Keratinocyte (primary cell): ENCODE data around the gene CPTP. TPM values are rescaled to one million over a fixed set of nuclear protein-coding genes. Genes with fewer than 3 reads are reported as not detected.

ENCODE experiments used
- DNase-seq: peaks from one replicate; pipeline ENCODE4 v3.0.0-alpha.2; 2011; ENCODE audit warnings: low read depth, missing footprints, low spot score
- FAIRE-seq: peaks from 2 replicates; lab custom pipeline; 2011; peaks lifted over from hg19 to GRCh38; lab: Jason Lieb, UNC
- H2AFZ ChIP-seq: 2 replicates; pipeline ENCODE4 v1.6.0; 2012; ENCODE audit warnings: low read length, control low read depth, inconsistent platforms; ENCODE audit not compliant: control insufficient read depth
- H3K27ac ChIP-seq: 2 replicates; pipeline ENCODE4 v1.5.1; 2011; ENCODE audit warnings: low read length; ENCODE audit not compliant: control insufficient read depth, insufficient read depth
- H3K27me3 ChIP-seq: 3 replicates; pipeline ENCODE4 v1.6.0; 2011; ENCODE audit warnings: low read length; ENCODE audit not compliant: control insufficient read depth, insufficient read depth; ENCODE audit errors: extremely low read depth
- H3K36me3 ChIP-seq, 2 experiments: 2 replicates in 1 of 2; 3 replicates in 1 of 2; pipeline ENCODE4 v1.5.1; 2011; ENCODE audit warnings: low read length in 2 of 2, mild to moderate bottlenecking in 1 of 2; ENCODE audit not compliant: control insufficient read depth in 2 of 2, insufficient read depth in 2 of 2; ENCODE audit errors: extremely low read depth in 1 of 2
- H3K4me1 ChIP-seq: 3 replicates; pipeline ENCODE4 v1.5.1; 2011; ENCODE audit warnings: low read length; ENCODE audit not compliant: control insufficient read depth, insufficient read depth; ENCODE audit errors: extremely low read depth
- H3K4me2 ChIP-seq: 3 replicates; pipeline ENCODE4 v1.6.0; 2011; ENCODE audit warnings: low read depth, low read length; ENCODE audit not compliant: control insufficient read depth, insufficient read depth; ENCODE audit errors: extremely low read depth
- H3K4me3 ChIP-seq, 3 experiments: fragments of 200-600 bp in 1 of 3; sonication (generic) in 1 of 3; 2 replicates in 2 of 3; 3 replicates in 1 of 3; pipeline ENCODE4 v1.5.1; 2011 to 2016; ENCODE audit warnings: low read length in 3 of 3, mild to moderate bottlenecking in 3 of 3, control low read depth in 2 of 3, inconsistent platforms in 1 of 3, low read depth in 1 of 3, mixed read lengths in 1 of 3, mixed run types in 1 of 3, moderate library complexity in 1 of 3; ENCODE audit not compliant: control insufficient read depth in 2 of 3, insufficient read depth in 2 of 3; ENCODE audit errors: extremely low read depth in 1 of 3
- H3K79me2 ChIP-seq: 2 replicates; pipeline ENCODE4 v1.6.0; 2012; ENCODE audit warnings: low read length; ENCODE audit not compliant: control insufficient read depth, insufficient read depth
- H3K9ac ChIP-seq: 3 replicates; pipeline ENCODE4 v1.6.0; 2011; ENCODE audit warnings: low read length; ENCODE audit not compliant: control insufficient read depth, insufficient read depth; ENCODE audit errors: extremely low read depth
- H3K9me1 ChIP-seq: 3 replicates; pipeline ENCODE4 v1.6.0; 2011; ENCODE audit warnings: low read length; ENCODE audit not compliant: control insufficient read depth, insufficient read depth; ENCODE audit errors: extremely low read depth
- H3K9me3 ChIP-seq: 2 replicates; pipeline ENCODE4 v1.5.1; 2012; ENCODE audit warnings: low read depth, low read length; ENCODE audit not compliant: control insufficient read depth
- H4K20me1 ChIP-seq: 3 replicates; pipeline ENCODE4 v1.6.0; 2011; ENCODE audit warnings: low read length; ENCODE audit not compliant: control insufficient read depth, insufficient read depth; ENCODE audit errors: extremely low read depth
- EZH2 ChIP-seq: IDR thresholded peaks from one replicate; pipeline ENCODE4 v1.6.1; 2012; ENCODE audit warnings: inconsistent platforms, mild to moderate bottlenecking, low read length, moderate library complexity
- dilution Hi-C: fragments of 300-500 bp; cut with MboI; formaldehyde crosslinking; loops from one replicate; pipeline ENCODE4 v1.7.0; 2020; ENCODE audit warnings: low sequenced_read_pairs; ENCODE audit not compliant: extremely low pct_ligation_motif_present
- polyA plus RNA-seq, 5 experiments: library from polyadenylated mRNA; depleted of rRNA in 3 of 5; stranded (reverse) in 3 of 5; stranded (forward) in 1 of 5; unstranded in 1 of 5; fragments of >200 nt; gene quantifications; 1 replicate in 1 of 5; 2 replicates in 3 of 5; 3 replicates in 1 of 5; pipeline versions ENCODE4 v1.2.1 to v1.2.3, GENCODE V29; 2011 to 2012; ENCODE audit warnings: missing spikeins in 2 of 5, low read depth in 1 of 5, low replicate concordance in 1 of 5
- TF ChIP-seq, protein P1 (sequence below), 3 experiments: IDR thresholded peaks in 1 of 3; conservative IDR thresholded peaks in 1 of 3; optimal IDR thresholded peaks in 1 of 3; 2 replicates in 2 of 3; 3 replicates in 1 of 3; pipeline versions ENCODE3 to v1.5.1; 2011; ENCODE audit warnings: low read length in 3 of 3, mild to moderate bottlenecking in 3 of 3, moderate library complexity in 2 of 3, control low read depth in 1 of 3, inconsistent platforms in 1 of 3; ENCODE audit not compliant: insufficient read depth in 2 of 3; ENCODE audit errors: extremely low read depth in 1 of 3

CPTP gene
- polyA plus RNA-seq, 1 donor (not counting 4 experiments of a cell fraction or from before 2014, with no cell fraction given), result 5.8 TPM

DNA sequence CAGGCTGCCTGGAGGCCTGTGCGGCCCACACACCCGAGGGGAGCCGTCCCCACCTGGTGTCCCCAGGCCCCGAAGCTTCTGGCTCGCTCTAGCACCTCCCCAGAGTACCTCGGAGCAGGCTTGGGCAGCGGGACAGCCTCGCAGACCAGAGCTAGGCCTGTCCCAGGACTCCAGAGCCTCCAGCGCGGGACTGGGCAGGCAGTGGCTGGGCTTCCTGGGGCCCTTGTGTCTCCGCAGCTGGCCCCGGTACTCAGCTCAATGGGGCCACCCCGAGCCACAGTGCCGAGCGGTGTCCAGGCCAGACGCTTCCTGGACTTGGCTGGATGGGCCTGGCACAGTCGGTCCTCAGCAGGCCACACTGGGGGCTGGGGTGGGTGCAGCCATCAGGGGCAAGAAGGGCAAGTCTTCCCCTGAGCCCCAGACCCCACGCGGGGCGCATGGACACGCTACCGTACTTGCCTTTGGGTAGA, 39.5 kb upstream of the CPTP start:
- Histone ChIP-seq H2AFZ (no peak overlapping the region), H3K27me3 (no peaks in the 10 kb centered on the region), H4K20me1 (no peaks in the 10 kb centered on the region), H3K9me1 (no peaks in the 10 kb centered on the region), H3K4me1 (peaks cover 12% of the 10 kb centered on the region), H3K27ac (no peak overlapping the region), H3K36me3 (no peaks in the 10 kb centered on the region), H3K9ac (no peak overlapping the region), H3K4me3 (no peak overlapping the region), H3K4me2 (no peak overlapping the region), H3K9me3 (no peaks in the 10 kb centered on the region), H3K79me2 (no peaks in the 10 kb centered on the region)
- dilution Hi-C loops, result no loop called here
- TF ChIP-seq, protein P1, sequence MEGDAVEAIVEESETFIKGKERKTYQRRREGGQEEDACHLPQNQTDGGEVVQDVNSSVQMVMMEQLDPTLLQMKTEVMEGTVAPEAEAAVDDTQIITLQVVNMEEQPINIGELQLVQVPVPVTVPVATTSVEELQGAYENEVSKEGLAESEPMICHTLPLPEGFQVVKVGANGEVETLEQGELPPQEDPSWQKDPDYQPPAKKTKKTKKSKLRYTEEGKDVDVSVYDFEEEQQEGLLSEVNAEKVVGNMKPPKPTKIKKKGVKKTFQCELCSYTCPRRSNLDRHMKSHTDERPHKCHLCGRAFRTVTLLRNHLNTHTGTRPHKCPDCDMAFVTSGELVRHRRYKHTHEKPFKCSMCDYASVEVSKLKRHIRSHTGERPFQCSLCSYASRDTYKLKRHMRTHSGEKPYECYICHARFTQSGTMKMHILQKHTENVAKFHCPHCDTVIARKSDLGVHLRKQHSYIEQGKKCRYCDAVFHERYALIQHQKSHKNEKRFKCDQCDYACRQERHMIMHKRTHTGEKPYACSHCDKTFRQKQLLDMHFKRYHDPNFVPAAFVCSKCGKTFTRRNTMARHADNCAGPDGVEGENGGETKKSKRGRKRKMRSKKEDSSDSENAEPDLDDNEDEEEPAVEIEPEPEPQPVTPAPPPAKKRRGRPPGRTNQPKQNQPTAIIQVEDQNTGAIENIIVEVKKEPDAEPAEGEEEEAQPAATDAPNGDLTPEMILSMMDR (optimal IDR thresholded peaks at IDR 0.05 in 1 of 3, IDR thresholded peaks at IDR 0.05 in 1 of 3, conservative IDR thresholded peaks at IDR 0.05 in 1 of 3; ENCODE audit: extremely low read depth in 1 of 3, insufficient read depth in 2 of 3, low read length in 3 of 3), result no peak
- no peak for TF ChIP-seq EZH2
- DNase-seq (no peak), FAIRE-seq (no peak)

DNA sequence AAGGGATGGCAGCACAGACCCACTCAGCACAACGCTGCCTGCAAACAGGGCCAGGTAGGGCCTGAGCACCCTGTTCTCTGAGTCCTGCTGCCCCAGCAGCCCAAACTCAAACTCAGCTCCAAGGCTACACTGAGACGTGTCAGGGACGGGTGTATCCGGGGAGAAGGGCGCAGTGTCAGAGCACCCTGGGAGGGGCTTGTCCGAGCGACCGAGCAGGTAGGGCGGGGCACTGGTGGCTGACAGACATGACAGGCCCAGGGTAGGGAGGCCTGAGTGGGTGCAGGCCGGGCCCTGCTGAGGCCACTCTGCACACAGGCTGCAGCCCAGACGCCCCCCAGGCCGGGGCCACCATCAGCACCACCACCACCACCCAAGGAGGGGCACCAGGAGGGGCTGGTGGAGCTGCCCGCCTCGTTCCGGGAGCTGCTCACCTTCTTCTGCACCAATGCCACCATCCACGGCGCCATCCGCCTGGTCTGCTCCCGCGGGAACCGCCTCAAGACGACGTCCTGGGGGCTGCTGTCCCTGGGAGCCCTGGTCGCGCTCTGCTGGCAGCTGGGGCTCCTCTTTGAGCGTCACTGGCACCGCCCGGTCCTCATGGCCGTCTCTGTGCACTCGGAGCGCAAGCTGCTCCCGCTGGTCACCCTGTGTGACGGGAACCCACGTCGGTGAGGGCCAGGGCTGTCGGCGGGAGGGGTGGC, 38.8 kb upstream of the CPTP start:
- Histone ChIP-seq H3K9ac (no peak overlapping the region), H3K4me3 (no peak overlapping the region), H3K9me1 (no peaks in the 10 kb centered on the region), H4K20me1 (no peaks in the 10 kb centered on the region), H3K27me3 (peaks cover 5% of the 10 kb centered on the region), H3K27ac (no peak overlapping the region), H3K9me3 (no peaks in the 10 kb centered on the region), H3K4me2 (no peak overlapping the region), H3K79me2 (no peaks in the 10 kb centered on the region), H3K36me3 (no peaks in the 10 kb centered on the region), H2AFZ (no peak overlapping the region), H3K4me1 (peaks cover 12% of the 10 kb centered on the region)
- dilution Hi-C loops, result no loop called here
- DNase-seq (no peak), FAIRE-seq (no peak)
- no peak for TF ChIP-seq EZH2
- TF ChIP-seq, protein P1 (optimal IDR thresholded peaks at IDR 0.05 in 1 of 3, IDR thresholded peaks at IDR 0.05 in 1 of 3, conservative IDR thresholded peaks at IDR 0.05 in 1 of 3; ENCODE audit: extremely low read depth in 1 of 3, insufficient read depth in 2 of 3, low read length in 3 of 3), result no peak
